ENCODE measurements around the gene ZDHHC8.
A peak's percentile ranks its signal among the peaks of the same experiment; 100 is the strongest.

Gene ZDHHC8

DNA sequence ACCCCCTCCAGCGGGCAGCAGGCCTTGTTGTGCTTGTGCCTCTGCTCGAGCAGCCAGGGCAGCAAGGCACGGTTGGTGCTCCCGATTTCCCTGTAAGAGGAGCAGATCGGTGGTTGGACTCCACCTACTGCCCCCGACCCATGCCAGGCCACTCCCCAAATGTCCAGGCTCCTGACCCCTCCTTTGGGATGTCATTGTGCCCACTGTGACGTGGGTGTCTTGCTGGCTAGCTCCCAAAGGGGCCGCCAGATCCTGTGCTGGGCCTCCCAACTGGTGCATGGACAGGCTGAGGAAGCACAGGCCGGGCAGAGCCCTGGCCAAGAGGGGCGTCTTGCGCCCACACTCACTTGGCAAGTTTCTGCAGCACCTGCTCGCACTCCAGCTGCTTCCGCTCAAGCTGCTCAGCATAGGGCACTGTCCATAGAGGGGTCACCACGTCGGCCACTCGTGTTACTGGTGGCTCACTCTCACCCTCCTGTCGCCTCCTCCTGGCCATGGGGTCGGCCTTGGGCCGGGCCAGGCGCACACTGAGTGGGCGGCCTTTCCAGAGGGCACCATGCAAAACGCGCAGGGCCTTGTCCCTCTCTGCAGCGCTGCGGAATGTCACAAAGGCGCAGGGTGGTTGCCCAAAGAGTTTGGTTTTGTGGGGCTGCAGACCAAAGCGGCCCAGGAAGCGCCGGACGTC, 15.8 kb upstream of the ZDHHC8 start, which contains the start of gene RANBP1:
RANBP1 (plus strand) TSS at position 414 of the 685 bp plus-strand sequence; CDS start at position 495, 81 bp downstream.
- DNase-seq (ENCODE audit: low read depth), result no peak
- TF ChIP-seq, protein P1, sequence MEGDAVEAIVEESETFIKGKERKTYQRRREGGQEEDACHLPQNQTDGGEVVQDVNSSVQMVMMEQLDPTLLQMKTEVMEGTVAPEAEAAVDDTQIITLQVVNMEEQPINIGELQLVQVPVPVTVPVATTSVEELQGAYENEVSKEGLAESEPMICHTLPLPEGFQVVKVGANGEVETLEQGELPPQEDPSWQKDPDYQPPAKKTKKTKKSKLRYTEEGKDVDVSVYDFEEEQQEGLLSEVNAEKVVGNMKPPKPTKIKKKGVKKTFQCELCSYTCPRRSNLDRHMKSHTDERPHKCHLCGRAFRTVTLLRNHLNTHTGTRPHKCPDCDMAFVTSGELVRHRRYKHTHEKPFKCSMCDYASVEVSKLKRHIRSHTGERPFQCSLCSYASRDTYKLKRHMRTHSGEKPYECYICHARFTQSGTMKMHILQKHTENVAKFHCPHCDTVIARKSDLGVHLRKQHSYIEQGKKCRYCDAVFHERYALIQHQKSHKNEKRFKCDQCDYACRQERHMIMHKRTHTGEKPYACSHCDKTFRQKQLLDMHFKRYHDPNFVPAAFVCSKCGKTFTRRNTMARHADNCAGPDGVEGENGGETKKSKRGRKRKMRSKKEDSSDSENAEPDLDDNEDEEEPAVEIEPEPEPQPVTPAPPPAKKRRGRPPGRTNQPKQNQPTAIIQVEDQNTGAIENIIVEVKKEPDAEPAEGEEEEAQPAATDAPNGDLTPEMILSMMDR (conservative IDR thresholded peaks at IDR 0.05; ENCODE audit: control insufficient read depth, insufficient read depth, low read depth, low read length), result no peak
- peak within 1 kb of the TSS; percentile 88 for H3K4me3 ChIP-seq (ENCODE audit: control insufficient read depth, low read depth, low read length)

DNA sequence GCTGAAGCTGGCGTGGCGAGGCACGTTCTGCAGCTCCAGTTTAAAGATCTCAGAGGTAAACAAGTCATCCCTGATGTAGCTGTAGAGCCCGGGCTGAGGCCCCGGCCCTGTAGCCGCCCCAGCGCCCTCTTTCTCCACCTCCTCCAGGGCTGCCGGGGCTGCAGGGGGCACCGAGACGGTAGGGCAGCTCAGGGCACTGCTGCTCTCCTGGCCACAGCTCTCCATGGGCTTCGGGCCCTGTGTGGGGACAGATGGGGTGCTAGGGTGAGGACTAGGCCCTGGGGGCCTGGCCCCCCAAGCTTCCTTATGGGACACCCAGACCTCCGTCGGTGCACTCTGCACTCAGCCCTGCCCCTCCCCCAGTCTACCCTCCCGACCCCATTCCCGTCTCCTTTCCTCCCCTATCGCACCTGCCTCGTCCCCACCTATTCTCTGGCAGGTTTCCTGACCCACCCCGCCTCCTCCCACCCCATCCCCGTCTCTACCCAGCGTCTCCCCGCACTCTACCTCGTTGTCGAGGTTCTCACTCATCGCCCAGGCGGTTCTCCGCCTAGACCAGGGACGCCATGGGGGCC, 15.1 kb upstream of the ZDHHC8 start:
- DNase-seq (ENCODE audit: low read depth), result no peak
- TF ChIP-seq, protein P1 (conservative IDR thresholded peaks at IDR 0.05; ENCODE audit: control insufficient read depth, insufficient read depth, low read depth, low read length), result no peak
- H3K4me3 ChIP-seq (ENCODE audit: control insufficient read depth, low read depth, low read length), result peak overlapping the region; percentile 88

DNA sequence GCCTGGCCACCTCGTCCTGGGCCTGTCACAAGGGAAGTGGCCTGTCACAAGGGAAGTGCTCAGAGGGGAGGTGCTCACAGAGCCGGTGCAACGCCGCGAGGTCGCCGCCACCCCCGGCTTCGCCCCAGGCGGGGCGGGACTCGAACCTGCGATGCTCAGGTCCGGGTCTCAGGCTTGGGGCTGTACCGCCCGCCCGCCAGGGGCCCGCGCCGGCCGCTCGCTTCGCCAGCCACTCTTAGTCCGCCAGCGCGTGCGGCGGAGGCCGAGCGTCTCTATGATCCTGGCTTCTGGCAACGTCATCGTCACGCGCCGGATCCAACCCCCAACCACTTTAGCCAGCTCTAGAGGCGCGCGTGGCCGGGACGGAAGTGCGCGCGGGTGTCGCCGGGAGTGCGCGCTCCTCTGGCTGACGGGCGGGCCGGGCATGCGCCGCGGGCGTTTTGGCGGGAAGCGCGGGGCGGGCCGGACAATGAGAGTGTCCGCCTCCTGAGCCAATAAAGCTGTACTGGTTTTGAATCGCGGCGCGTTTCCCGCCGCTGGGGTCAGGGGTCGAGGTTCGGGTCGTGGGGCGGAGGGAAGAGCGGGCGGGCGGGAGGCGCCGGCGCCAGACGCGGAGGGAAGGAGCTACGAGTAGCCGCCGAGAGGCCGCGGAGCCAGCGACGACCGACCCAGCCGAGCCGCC, 14.5 kb upstream of the ZDHHC8 start, which contains the start of gene TRMT2A:
TRMT2A (minus strand) TSS at position 276 of the 682 bp plus-strand sequence. CDS start 320 bp downstream, outside the sequence.
- peak; percentile 97 for DNase-seq (ENCODE audit: low read depth)
- H3K4me3 ChIP-seq (ENCODE audit: control insufficient read depth, low read depth, low read length), result peak within 1 kb of the TSS; percentile 88
- TF ChIP-seq, protein P1 (conservative IDR thresholded peaks at IDR 0.05; ENCODE audit: control insufficient read depth, insufficient read depth, low read depth, low read length), result no peak

DNA sequence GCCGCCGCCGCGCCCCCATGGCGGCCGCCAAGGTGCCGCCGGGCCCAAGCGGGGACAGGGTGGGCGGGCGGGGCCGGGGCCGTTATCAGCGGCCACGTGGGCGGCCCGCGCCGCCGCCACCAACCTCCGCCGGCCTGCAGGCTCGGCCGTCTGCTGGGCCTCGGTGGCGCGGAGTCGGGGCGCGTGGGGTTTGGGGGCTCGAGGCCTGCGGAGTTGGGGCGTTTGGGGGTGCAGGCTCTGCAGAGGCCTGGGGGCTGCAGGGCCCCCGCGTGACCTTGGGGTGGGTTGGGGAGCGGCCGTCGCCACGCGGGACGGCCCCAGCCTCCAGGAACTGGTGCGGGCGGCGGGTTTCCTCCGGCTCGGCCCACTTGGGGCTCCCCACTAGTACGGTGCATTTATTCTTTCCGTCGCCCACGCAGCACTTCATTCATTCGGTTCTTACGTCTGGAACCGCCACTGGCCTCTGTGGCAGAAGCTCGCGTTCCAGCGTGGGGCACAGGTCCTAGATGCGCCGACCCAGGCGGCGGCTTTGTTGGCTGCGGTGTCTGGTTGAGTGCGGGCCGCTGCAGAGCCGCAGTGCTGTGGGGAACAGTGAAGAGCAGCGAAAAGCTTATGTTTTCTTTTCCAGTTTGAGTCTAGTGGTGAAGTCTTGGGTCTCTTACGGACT, 13.8 kb upstream of the ZDHHC8 start:
- peak; percentile 30 for DNase-seq (ENCODE audit: low read depth)
- H3K4me3 ChIP-seq (ENCODE audit: control insufficient read depth, low read depth, low read length), result peak overlapping the region; percentile 88
- TF ChIP-seq, protein P1 (conservative IDR thresholded peaks at IDR 0.05; ENCODE audit: control insufficient read depth, insufficient read depth, low read depth, low read length), result no peak

DNA sequence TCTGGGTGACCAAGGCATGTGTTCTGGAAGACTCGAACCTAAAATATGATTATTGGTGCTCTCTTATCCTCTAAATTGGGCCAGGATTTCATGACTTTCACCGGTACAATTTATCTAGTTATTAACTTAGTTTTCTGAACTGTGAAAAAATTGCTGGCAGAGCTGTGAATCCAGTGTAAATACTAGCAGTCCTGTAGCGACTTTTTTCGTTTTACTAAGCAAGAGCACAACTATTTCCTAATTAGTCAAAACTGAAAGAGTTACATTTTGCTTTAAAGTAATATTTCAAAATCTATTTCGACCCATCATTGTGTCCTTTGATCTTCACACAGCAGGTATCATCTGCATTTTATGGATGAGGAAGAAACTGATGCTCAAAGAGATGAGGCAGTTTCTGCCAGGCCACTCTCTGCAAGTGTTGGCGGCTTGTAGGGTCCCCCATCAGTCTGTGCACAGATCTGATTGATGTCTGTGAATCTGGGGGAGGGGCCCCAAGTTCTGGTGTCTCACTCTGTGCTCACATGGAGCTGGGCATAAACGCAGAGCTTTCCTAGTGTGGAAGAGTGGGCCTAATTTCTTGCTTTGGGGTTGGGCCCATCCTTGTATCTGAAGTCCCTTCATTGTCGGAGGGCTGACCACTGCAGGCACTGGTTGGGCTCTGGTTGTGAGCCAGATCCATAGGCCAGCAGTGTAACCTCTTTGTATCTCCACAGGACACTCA, 13.1 kb upstream of the ZDHHC8 start:
- H3K4me3 ChIP-seq (ENCODE audit: control insufficient read depth, low read depth, low read length), result peak overlapping the region; percentile 88
- TF ChIP-seq, protein P1 (conservative IDR thresholded peaks at IDR 0.05; ENCODE audit: control insufficient read depth, insufficient read depth, low read depth, low read length), result no peak
- DNase-seq (ENCODE audit: low read depth), result no peak
